ENCODE data around the gene CCND2. TPM values are rescaled to one million over a fixed set of nuclear protein-coding genes. Genes with fewer than 3 reads are reported as not detected.

CCND2 gene
- total and polyA plus RNA-seq, 2 of the 8 experiments (the other 6 are each of a cell fraction or from before 2014, with no cell fraction given), result 41.7 to 223 TPM

GRCh38 chr12:4265280-4265679 is 8.3 kb upstream of the CCND2 start:
- H3K36me3 ChIP-seq (ENCODE audit: control insufficient read depth in 2 of 4, insufficient read depth in 4 of 4, low read length in 3 of 4), result no peaks in the 10 kb centered on the region
- peaks cover 13% of the 10 kb centered on the region for H3K23me2 ChIP-seq (ENCODE audit: low read depth, low read length)
- H4K5ac ChIP-seq (ENCODE audit: insufficient read length, low read depth, low read length), result no peak overlapping the region
- peaks cover 0 to 7% (median 4%) of the 10 kb centered on the region in 4 experiments; a peak in 3 of 7 replicates for H3K4me1 ChIP-seq (replicated peaks in 1 of 4; ENCODE audit: control insufficient read depth in 3 of 4, insufficient read depth in 4 of 4, low read length in 3 of 4)
- H3K23ac ChIP-seq (ENCODE audit: insufficient read length), result no peak overlapping the region
- no peak overlapping the region for H2AFZ ChIP-seq (ENCODE audit: low read length)
- H3K9ac ChIP-seq (replicated peaks in 1 of 4; ENCODE audit: extremely low read depth in 1 of 4, low read depth in 3 of 4, low read length in 3 of 4), result no peak overlapping the region
- no peak for FAIRE-seq
- H3K4me3 ChIP-seq (ENCODE audit: extremely low read depth in 1 of 4, insufficient read depth in 2 of 4, low read depth in 3 of 4, low read length in 4 of 4), result no peak overlapping the region
- H4K20me1 ChIP-seq (replicated peaks in 1 of 2; ENCODE audit: control insufficient read depth in 1 of 2, insufficient read depth in 2 of 2, low read length in 2 of 2), result no peaks in the 10 kb centered on the region
- H4K8ac ChIP-seq (ENCODE audit: extremely low read depth, insufficient read depth, low read length), result no peak overlapping the region
- H3K4ac ChIP-seq (replicated peaks; ENCODE audit: insufficient read length, low read depth, low read length), result no peak overlapping the region
- H3K4me2 ChIP-seq (ENCODE audit: insufficient read depth in 1 of 2, low read depth in 2 of 2, low read length in 2 of 2), result no peak overlapping the region
- H3K79me1 ChIP-seq (ENCODE audit: low read depth, low read length), result no peaks in the 10 kb centered on the region
- H3K14ac ChIP-seq (ENCODE audit: insufficient read length), result no peak overlapping the region
- no peak overlapping the region for H3K56ac ChIP-seq (replicated peaks; ENCODE audit: insufficient read length, low read depth, low read length)
- H2BK5ac ChIP-seq (ENCODE audit: low read depth, low read length), result no peak overlapping the region
- H3K27ac ChIP-seq (ENCODE audit: low read depth, low read length), result no peak overlapping the region
- H2AK5ac ChIP-seq (ENCODE audit: low read depth, low read length), result no peak overlapping the region
- no peak overlapping the region for H2BK20ac ChIP-seq (ENCODE audit: low read length)
- no peaks in the 10 kb centered on the region for H3K9me3 ChIP-seq (ENCODE audit: insufficient read depth in 2 of 2, low read depth in 1 of 2, low read length in 1 of 2)
- 89% methylated on average over 4 of the region's 4 CpGs; no CpG with 5 or more reads in 1 of the 2 experiments for WGBS, 2 experiments (ENCODE audit: extremely low coverage in 1 of 2, insufficient coverage in 1 of 2, insufficient read length in 1 of 2, insufficient replicate concordance in 2 of 2, low coverage in 1 of 2, low lambda C conversion rate in 2 of 2, missing lambda C conversion rate in 1 of 2)
- CTCF ChIA-PET (ENCODE audit: partially characterized antibody), result interaction anchor here (1.5 kb wide), 1 partner anchor 12 kb away, joined by 7 read pairs; no protein-coding TSS in a partner anchor
- H2BK15ac ChIP-seq (ENCODE audit: low read length), result no peak overlapping the region
- DNase-seq (ENCODE audit: low read depth in 1 of 2, low spot score in 2 of 2), result no peak
- H2BK120ac ChIP-seq (replicated peaks; ENCODE audit: low read depth, low read length), result no peak overlapping the region
- H3K18ac ChIP-seq (ENCODE audit: extremely low read depth, low read length), result no peak overlapping the region
- H3K27me3 ChIP-seq (replicated peaks in 1 of 4; ENCODE audit: control insufficient read depth in 3 of 4, extremely low read depth in 1 of 4, insufficient read depth in 3 of 4, low read length in 3 of 4), result peaks cover 1 to 26% (median 13%) of the 10 kb centered on the region in 4 experiments; a peak in 6 of 7 replicates
- H3K79me2 ChIP-seq (ENCODE audit: control insufficient read depth in 1 of 2, insufficient read depth in 2 of 2, low read length in 2 of 2), result no peaks in the 10 kb centered on the region
- no peak overlapping the region for H4K91ac ChIP-seq (replicated peaks; ENCODE audit: insufficient read length, low read length)
- POLR2A ChIA-PET (ENCODE audit: partially characterized antibody), result interaction anchor here (1.2 kb wide), 1 partner anchor 11 kb away, joined by 5 read pairs; no protein-coding TSS in a partner anchor
- no peak overlapping the region for H2BK12ac ChIP-seq (ENCODE audit: low read depth, low read length)
- TF ChIP-seq TBP (IDR thresholded peaks at IDR 0.05; ENCODE audit: low read depth, low read length) (no peak), BACH1 (IDR thresholded peaks at IDR 0.05; ENCODE audit: low read length) (no peak), TAF1 (IDR thresholded peaks at IDR 0.05; ENCODE audit: low read depth, low read length) (no peak), RNF2 (IDR thresholded peaks at IDR 0.05; ENCODE audit: borderline replicate concordance, low read depth, low read length, missing control alignments, poor library complexity, severe bottlenecking) (no peak), EZH2 (IDR thresholded peaks at IDR 0.05; ENCODE audit: low read depth, low read length, severe bottlenecking) (no peak), KDM4A (IDR thresholded peaks at IDR 0.05; ENCODE audit: low read depth, low read length, severe bottlenecking) (no peak), EGR1 (IDR thresholded peaks at IDR 0.05; ENCODE audit: borderline replicate concordance, low read depth, low read length) (no peak), CHD2 (IDR thresholded peaks at IDR 0.05; ENCODE audit: low read length) (no peak), SUZ12 (IDR thresholded peaks at IDR 0.05; ENCODE audit: low read length) (no peak), BCL11A (IDR thresholded peaks at IDR 0.05; ENCODE audit: low read depth in 2 of 2, low read length in 2 of 2) (no peak), CBX8 (IDR thresholded peaks at IDR 0.05; ENCODE audit: borderline replicate concordance, low read depth, low read length) (no peak), KDM5A (IDR thresholded peaks at IDR 0.05; ENCODE audit: low read length) (no peak), SIRT6 (IDR thresholded peaks at IDR 0.05; ENCODE audit: low read length) (no peak), RXRA (IDR thresholded peaks at IDR 0.05; ENCODE audit: insufficient read depth, low read depth, low read length) (no peak)
